ENCODE results near the gene FAM81B. TPM values are rescaled to one million over a fixed set of nuclear protein-coding genes. Genes with fewer than 3 reads are reported as not detected.

Gene FAM81B
- polyA plus RNA-seq, 1 donor from 2014 or later: not detected

- H3K9me3 ChIP-seq (ENCODE audit: low read length): no peaks in the 10 kb centered on the region
- H3K9ac ChIP-seq (ENCODE audit: low read length): no peak overlapping the region
- H3K4me3 ChIP-seq (ENCODE audit: low read length): no peak overlapping the region
- H3K79me2 ChIP-seq (replicated peaks; ENCODE audit: insufficient read depth, low read length): no peaks in the 10 kb centered on the region
- no peaks in the 10 kb centered on the region for H4K20me1 ChIP-seq (ENCODE audit: insufficient read depth)
- no peak overlapping the region for H3K4me2 ChIP-seq (ENCODE audit: low read length)
- H3K27me3 ChIP-seq (ENCODE audit: insufficient read depth, low read depth, low read length): no peaks in the 10 kb centered on the region
- H3F3A ChIP-seq (ENCODE audit: insufficient read depth, low read length, poor library complexity, severe bottlenecking): no peaks in the 10 kb centered on the region
- no peaks in the 10 kb centered on the region for H3K9me2 ChIP-seq (ENCODE audit: insufficient read depth, low read length)
- TF ChIP-seq CTCF (IDR thresholded peaks at IDR 0.05; ENCODE audit: poor library complexity, severe bottlenecking) (no peak), TAF1 (IDR thresholded peaks at IDR 0.05; ENCODE audit: low read depth) (no peak), EZH2 (IDR thresholded peaks at IDR 0.05; ENCODE audit: borderline replicate concordance, insufficient read depth, low read length, poor library complexity, severe bottlenecking) (no peak), RAD21 (conservative IDR thresholded peaks at IDR 0.05) (no peak), SMC3 (conservative IDR thresholded peaks at IDR 0.05; ENCODE audit: poor library complexity) (no peak), EP300 (conservative IDR thresholded peaks at IDR 0.05; ENCODE audit: poor library complexity, severe bottlenecking) (no peak), REST (IDR thresholded peaks at IDR 0.05; ENCODE audit: borderline replicate concordance) (no peak), POLR2AphosphoS5 (IDR thresholded peaks at IDR 0.05) (no peak), MXI1 (conservative IDR thresholded peaks at IDR 0.05; ENCODE audit: poor library complexity, severe bottlenecking) (no peak)
- H3K36me3 ChIP-seq (ENCODE audit: insufficient read depth, low read length): no peaks in the 10 kb centered on the region
- H3K27ac ChIP-seq (ENCODE audit: low read length): no peak overlapping the region
- no peak overlapping the region for H2AFZ ChIP-seq (ENCODE audit: low read depth, low read length)
Observed at GRCh38 chr5:95365302-95366095, 25.7 kb upstream of the FAM81B start.

- Histone ChIP-seq H3K9me3 (ENCODE audit: low read length) (no peaks in the 10 kb centered on the region), H3F3A (ENCODE audit: insufficient read depth, low read length, poor library complexity, severe bottlenecking) (no peaks in the 10 kb centered on the region), H2AFZ (ENCODE audit: low read depth, low read length) (no peak overlapping the region), H3K79me2 (replicated peaks; ENCODE audit: insufficient read depth, low read length) (no peaks in the 10 kb centered on the region), H3K9me2 (ENCODE audit: insufficient read depth, low read length) (no peaks in the 10 kb centered on the region), H3K27ac (ENCODE audit: low read length) (no peak overlapping the region), H3K4me2 (ENCODE audit: low read length) (no peak overlapping the region), H3K9ac (ENCODE audit: low read length) (no peak overlapping the region), H3K36me3 (ENCODE audit: insufficient read depth, low read length) (no peaks in the 10 kb centered on the region), H3K27me3 (ENCODE audit: insufficient read depth, low read depth, low read length) (no peaks in the 10 kb centered on the region), H3K4me3 (ENCODE audit: low read length) (no peak overlapping the region), H4K20me1 (ENCODE audit: insufficient read depth) (no peaks in the 10 kb centered on the region)
- TF ChIP-seq RAD21 (conservative IDR thresholded peaks at IDR 0.05) (no peak), EP300 (conservative IDR thresholded peaks at IDR 0.05; ENCODE audit: poor library complexity, severe bottlenecking) (no peak), REST (IDR thresholded peaks at IDR 0.05; ENCODE audit: borderline replicate concordance) (no peak), CTCF (IDR thresholded peaks at IDR 0.05; ENCODE audit: poor library complexity, severe bottlenecking) (no peak), MXI1 (conservative IDR thresholded peaks at IDR 0.05; ENCODE audit: poor library complexity, severe bottlenecking) (no peak), POLR2AphosphoS5 (IDR thresholded peaks at IDR 0.05) (no peak), TAF1 (IDR thresholded peaks at IDR 0.05; ENCODE audit: low read depth) (no peak), SMC3 (conservative IDR thresholded peaks at IDR 0.05; ENCODE audit: poor library complexity) (no peak), EZH2 (IDR thresholded peaks at IDR 0.05; ENCODE audit: borderline replicate concordance, insufficient read depth, low read length, poor library complexity, severe bottlenecking) (no peak)
Observed at GRCh38 chr5:95369782-95370181, 21.4 kb upstream of the FAM81B start.
